ENCODE data around the gene SYNGR4. TPM values are rescaled to one million over a fixed set of nuclear protein-coding genes. Genes with fewer than 3 reads are reported as not detected.

SYNGR4 gene
- total RNA-seq, 1 donor from 2014 or later, result not detected

DNA sequence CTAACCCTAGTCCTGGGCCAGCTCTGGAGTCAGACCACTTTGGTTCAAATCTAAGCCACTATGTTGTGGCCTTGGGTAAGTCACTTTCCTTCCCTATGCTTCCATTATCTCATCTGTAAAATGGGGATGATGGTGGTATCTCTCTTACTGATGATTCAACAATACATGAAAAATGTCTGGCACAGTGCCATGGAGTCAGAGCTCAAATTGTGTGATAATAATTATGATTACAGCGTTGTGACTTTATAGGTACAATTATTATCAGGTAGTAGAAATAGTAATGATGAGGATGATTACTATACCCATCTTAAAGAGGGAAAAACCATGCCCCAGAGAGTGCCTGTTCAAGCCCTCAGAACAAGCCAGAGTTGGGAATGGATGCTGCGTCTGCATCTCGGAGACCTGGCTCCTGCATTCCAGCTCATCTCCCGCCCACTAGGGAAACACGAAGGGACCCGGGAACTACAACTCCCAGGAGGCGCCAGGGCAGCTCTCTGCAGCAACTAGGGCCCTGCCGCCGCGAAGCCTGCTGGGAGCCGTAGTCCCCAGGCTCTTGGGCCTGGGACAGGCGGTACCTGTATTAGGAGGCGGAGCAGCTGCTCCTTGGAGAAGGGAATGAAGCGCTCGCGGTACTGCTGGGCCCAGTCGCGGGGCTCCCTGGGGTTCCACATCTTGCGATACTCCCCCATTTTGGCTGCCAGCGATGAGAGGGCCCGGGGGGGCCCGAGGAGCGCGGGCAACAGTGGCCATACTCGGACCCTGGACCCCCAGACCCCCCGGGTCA is 1.3 kb upstream of the SYNGR4 start:
- CTCF ChIA-PET, result interaction anchor here (1.6 to 2.5 kb wide), 3 partner anchors 12 to 29 kb away, joined by 7 to 22 read pairs (median 14); partner anchors contain the start of gene KDELR1
- peak overlapping the region; percentile 87 for H3K4me3 Mint-ChIP-seq

DNA sequence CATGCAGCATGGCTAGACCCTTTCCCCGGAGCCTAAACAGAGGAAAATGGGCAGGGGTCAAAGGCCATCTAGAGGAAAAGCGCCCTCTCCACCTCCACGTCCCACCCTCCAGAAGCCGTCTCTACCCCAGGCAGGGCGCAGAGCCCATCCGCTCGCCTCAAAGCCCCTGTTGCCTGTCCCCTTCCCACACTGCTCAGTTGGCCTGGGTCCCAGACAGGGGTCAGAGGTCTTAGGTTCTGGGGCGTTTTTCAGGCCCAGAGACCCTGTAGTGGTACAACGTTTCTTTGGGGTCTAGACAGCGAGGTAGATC is 712 bp upstream of the SYNGR4 start:
- DNase-seq (no peak), ATAC-seq (ENCODE audit: low read depth) (peak; percentile 2)
- ChIA-PET CTCF (interaction anchor here (0.5 to 2.5 kb wide), 7 partner anchors 12 to 399 kb away, joined by 3 to 22 read pairs (median 4); partner anchors contain the start of gene KDELR1), POLR2A (interaction anchor here (0.5 to 3.1 kb wide), 27 partner anchors 17 to 1534 kb away, joined by 3 to 48 read pairs (median 4); partner anchors contain the start of genes CARD8, EMP3, KDELR1 and PLA2G4C)
- intact Hi-C loops (cut with micrococcal nuclease), result loop anchor here (1.0 to 5.0 kb wide), 4 partner anchors 56 to 1134 kb away; partner anchors contain the start of gene RPS11
- peaks cover 16% of the 10 kb centered on the region for H3K36me3 Mint-ChIP-seq (ENCODE audit: low read depth)
- peak overlapping the region; percentile 87 for H3K4me3 Mint-ChIP-seq
- H3K27ac Mint-ChIP-seq, result peak overlapping the region; percentile 93
- peaks cover 19% of the 10 kb centered on the region for H3K4me1 Mint-ChIP-seq
- TF ChIP-seq, protein P1, sequence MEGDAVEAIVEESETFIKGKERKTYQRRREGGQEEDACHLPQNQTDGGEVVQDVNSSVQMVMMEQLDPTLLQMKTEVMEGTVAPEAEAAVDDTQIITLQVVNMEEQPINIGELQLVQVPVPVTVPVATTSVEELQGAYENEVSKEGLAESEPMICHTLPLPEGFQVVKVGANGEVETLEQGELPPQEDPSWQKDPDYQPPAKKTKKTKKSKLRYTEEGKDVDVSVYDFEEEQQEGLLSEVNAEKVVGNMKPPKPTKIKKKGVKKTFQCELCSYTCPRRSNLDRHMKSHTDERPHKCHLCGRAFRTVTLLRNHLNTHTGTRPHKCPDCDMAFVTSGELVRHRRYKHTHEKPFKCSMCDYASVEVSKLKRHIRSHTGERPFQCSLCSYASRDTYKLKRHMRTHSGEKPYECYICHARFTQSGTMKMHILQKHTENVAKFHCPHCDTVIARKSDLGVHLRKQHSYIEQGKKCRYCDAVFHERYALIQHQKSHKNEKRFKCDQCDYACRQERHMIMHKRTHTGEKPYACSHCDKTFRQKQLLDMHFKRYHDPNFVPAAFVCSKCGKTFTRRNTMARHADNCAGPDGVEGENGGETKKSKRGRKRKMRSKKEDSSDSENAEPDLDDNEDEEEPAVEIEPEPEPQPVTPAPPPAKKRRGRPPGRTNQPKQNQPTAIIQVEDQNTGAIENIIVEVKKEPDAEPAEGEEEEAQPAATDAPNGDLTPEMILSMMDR (IDR thresholded peaks at IDR 0.05), result no peak
- H3K9me3 Mint-ChIP-seq, result no peaks in the 10 kb centered on the region
- no peaks in the 10 kb centered on the region for H3K27me3 Mint-ChIP-seq

More for the DNA sequence above, 1.3 kb upstream of the SYNGR4 start:
- intact Hi-C loops (cut with micrococcal nuclease), result loop anchor here (1.0 to 5.0 kb wide), 4 partner anchors 56 to 1134 kb away; partner anchors contain the start of gene RPS11
- H3K36me3 Mint-ChIP-seq (ENCODE audit: low read depth), result peaks cover 18% of the 10 kb centered on the region
- ATAC-seq (ENCODE audit: low read depth) (peak; percentile 56), DNase-seq (peak; percentile 83)
- TF ChIP-seq, protein P1 (IDR thresholded peaks at IDR 0.05), result no peak
- H3K27ac Mint-ChIP-seq, result peak overlapping the region; percentile 93
- peaks cover 19% of the 10 kb centered on the region for H3K4me1 Mint-ChIP-seq
- POLR2A ChIA-PET, result interaction anchor here (0.6 to 3.1 kb wide), 15 partner anchors 28 to 512 kb away, joined by 3 to 48 read pairs (median 6); partner anchors contain the start of genes CARD8, EMP3, KDELR1 and PLA2G4C
- no peaks in the 10 kb centered on the region for H3K27me3 Mint-ChIP-seq
- no peaks in the 10 kb centered on the region for H3K9me3 Mint-ChIP-seq

DNA sequence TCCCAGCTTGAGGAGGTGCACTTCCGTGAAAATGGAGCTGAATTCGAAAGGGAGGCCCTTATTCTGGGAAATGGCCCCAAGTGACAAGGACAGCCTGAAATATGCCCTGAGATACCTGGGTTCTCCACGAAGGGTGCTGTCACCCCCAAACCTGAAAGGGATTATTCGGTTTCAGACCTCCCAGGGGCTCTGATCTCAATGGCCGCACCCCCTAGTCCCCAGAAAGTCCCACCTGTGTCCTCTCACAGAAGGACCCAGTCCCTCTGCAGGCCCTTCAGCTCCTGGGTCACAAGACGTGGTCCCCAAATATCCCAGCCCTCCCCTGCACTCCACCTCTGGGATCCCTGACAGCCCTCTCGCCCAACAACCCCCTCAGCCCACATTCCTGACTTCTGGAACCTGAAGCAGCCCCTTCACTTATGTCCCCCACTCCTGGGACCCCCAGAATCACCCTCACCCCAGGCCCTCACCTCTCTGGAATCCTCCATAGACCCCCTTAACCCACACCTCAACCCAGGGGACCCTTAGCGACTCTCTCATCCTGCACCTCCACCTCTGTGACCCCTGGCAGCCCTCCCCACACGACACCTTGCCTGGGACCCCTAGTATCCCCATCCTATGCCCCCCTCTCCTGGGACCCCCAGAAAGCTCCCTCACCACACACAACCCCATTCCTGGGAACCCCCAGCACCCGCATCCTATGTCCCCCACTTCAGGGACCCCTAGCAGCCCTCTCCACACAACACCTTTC is 606 bp downstream of the SYNGR4 start:
- peaks cover 6% of the 10 kb centered on the region for H3K36me3 Mint-ChIP-seq (ENCODE audit: low read depth)
- H3K4me1 Mint-ChIP-seq, result peaks cover 19% of the 10 kb centered on the region
- H3K27ac Mint-ChIP-seq, result peak overlapping the region; percentile 93
- ChIA-PET POLR2A (interaction anchor here (0.6 to 3.1 kb wide), 17 partner anchors 18 to 1533 kb away, joined by 3 to 48 read pairs (median 4); partner anchors contain the start of genes CARD8, EMP3, KDELR1 and RPL18), CTCF (interaction anchor here (1.1 to 2.5 kb wide), 4 partner anchors 14 to 44 kb away, joined by 3 to 22 read pairs (median 10); partner anchors contain the start of gene KDELR1)
- ATAC-seq (ENCODE audit: low read depth) (no peak), DNase-seq (no peak)
- intact Hi-C loops (cut with micrococcal nuclease), result loop anchor here (1.0 to 5.0 kb wide), 10 partner anchors 26 to 1133 kb away; partner anchors contain the start of genes CYTH2, EMP3, GRWD1 and LIG1
- no peaks in the 10 kb centered on the region for H3K9me3 Mint-ChIP-seq
- TF ChIP-seq, protein P1 (IDR thresholded peaks at IDR 0.05), result no peak
- H3K27me3 Mint-ChIP-seq, result no peaks in the 10 kb centered on the region
- H3K4me3 Mint-ChIP-seq, result peak overlapping the region; percentile 87

DNA sequence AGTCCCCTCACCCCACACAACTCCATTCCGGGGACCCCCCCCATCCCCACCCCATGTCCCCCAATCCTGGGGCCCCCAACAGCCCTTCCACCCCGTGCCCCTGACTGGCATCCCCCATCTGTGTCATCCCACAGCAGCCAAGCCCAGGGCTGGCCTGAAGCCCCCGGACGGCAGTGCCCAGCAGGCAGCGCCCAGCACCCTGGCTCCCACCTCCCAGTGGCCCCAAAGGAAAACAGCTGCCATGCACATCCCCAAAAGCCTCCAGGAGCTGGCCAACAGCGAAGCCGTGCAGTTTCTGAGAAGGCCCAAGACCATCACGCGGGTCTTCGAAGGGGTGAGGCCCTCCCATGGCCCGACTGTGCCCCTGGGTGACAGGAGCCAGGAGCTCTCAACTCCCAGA is 1.4 kb downstream of the SYNGR4 start:
- Mint-ChIP-seq H3K4me1 (peaks cover 19% of the 10 kb centered on the region), H3K27me3 (no peaks in the 10 kb centered on the region), H3K9me3 (no peaks in the 10 kb centered on the region), H3K4me3 (no peak overlapping the region), H3K27ac (no peak overlapping the region), H3K36me3 (ENCODE audit: low read depth) (peaks cover 6% of the 10 kb centered on the region)
- ATAC-seq (ENCODE audit: low read depth) (no peak), DNase-seq (no peak)
- ChIA-PET POLR2A (interaction anchor here (3.1 kb wide), 1 partner anchor 26 kb away, joined by 30 read pairs; the partner anchor contains the start of gene KDELR1), CTCF (no interaction called here)
- intact Hi-C loops (cut with micrococcal nuclease), result no loop called here
- TF ChIP-seq, protein P1 (IDR thresholded peaks at IDR 0.05), result no peak

Measured in activated B cell treated with CpG ODN at 0.5 μM for 24 hours (primary cell).